SKM-1 (cell line): ENCODE results near the gene PRSS22.

Experiments used
- DNase-seq: peaks from one replicate; lab custom pipeline; 2025; ENCODE audit not compliant: unreplicated experiment; lab: John Stamatoyannopoulos, UW

The PRSS22 gene

GRCh38 chr16:2881783-2882649 lies 24.0 kb upstream of the PRSS22 start:
- DNase-seq: peak; percentile 13

- no peak for DNase-seq
These were observed 22.0 kb upstream of the PRSS22 start for GRCh38 chr16:2879854-2880508.

GRCh38 chr16:2874912-2875362 lies 17.0 kb upstream of the PRSS22 start:
- DNase-seq: peak; percentile 57

DNA sequence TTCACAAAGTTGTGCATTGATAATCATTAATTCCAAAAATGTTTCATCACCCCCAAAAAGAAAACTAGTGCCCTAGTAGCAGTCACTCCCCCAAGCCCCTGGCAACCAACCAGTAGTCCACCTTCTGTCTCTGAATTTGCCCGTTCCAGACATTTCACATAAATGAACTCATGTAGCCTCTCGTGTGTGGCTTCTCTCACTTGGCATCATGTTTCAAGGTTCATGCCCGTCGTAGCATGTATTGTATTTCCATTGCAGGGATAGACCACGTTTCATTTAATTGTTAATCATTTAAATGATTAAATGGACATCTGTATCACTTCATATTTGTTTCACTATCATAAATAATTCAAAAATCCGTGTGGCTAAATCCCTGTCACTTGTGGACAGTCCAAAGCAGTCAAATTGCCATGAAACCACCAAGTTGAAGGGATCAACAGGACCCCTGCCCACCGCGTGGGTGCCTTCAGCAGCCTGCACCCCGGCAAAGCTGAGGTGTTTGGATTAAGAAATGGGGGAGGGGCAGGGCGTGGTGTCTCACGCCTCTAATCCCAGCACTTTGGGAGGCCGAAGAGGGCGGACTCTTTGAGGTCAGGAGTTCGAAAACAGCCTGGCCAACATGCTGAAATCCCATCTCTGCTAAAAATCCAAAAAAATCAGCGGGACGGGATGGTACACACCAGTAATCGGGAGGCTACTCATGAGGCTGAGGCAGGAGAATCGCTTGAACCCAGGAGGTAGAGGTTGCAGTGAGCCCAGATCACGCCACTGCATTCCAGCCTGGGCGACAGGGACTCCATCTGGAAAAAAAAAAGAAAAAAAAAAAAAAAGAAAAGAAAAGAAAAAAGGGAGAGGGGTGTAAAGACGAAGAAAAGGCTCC lies 16.3 kb upstream of the PRSS22 start:
- no peak for DNase-seq

GRCh38 chr16:2871926-2872325 lies 14.0 kb upstream of the PRSS22 start:
- DNase-seq: no peak

DNA sequence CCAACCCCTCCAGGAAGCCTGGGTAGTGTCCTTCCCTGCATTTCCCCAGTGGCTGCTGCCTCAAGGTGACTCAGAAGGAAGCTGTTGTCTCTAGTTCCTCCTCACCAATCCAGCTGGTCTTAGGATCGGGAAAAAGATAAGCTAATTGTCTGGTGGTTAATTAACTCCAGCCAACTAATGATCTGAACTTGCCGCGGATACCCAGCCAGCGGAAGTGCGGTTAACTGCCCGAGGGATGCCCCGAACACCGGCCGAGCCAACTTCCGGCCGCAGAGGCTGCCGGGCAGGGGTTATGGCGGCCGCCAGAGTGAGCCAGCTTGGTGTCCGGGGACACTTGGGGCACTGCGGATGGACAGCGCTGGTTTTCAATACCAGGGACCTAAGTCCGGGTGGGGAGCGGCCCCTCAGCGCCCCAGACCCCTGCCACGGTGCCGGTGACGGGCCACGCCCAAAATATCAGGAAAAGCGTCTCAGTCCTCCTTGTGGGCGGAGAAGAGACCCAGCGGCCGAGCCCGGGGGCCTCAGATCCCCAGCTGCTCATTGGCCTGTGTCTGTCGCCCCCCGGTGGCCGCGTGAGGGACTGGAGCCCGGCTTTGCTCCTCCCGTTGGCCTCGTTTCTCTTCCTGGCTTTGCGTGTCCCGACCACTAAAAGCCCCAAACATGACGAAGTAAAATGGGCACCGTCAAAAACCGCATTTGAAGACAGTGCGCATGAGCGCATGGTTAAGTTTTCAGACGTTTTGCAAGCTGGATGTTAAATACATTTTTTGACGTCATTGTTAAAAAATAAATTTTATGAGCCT lies 10.2 kb upstream of the PRSS22 start:
- DNase-seq: peak; percentile 87

GRCh38 chr16:2867661-2867986 lies 9.7 kb upstream of the PRSS22 start:
- DNase-seq: no peak

- no peak for DNase-seq
These were observed 8.5 kb upstream of the PRSS22 start for GRCh38 chr16:2866431-2866830.

GRCh38 chr16:2865651-2866050 lies 7.7 kb upstream of the PRSS22 start:
- no peak for DNase-seq

GRCh38 chr16:2860826-2861567 lies 3.0 kb upstream of the PRSS22 start:
- no peak for DNase-seq

DNA sequence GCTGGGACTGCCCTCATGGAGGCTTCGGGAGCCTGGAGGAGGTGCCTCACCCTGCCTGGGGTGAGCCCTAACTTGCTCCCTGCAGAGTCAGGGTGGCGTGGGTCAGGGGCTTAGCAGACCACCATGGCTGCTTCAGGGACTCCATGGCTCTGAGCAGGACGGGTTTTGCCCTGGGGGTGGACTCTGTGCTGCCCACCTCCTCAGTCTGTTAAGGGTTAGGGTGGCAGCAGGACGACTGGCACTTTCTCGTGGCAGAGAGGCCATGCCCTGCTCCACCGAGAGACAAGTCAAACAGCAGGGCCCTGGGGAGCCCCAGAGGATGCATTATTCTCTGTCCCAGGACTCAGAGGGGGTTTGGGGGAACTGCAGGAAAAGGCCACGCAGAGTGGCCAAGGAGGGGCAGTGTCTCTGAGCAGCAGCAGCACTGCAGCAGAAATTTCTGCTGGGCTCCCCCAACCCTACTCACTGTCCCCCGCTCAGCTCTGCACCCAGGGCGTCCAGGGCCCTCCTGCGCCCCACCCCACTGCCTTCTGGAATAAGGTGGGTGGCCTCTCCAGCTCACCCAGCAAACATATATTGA lies 1.8 kb upstream of the PRSS22 start:
- DNase-seq: no peak

GRCh38 chr16:2858245-2859025 lies 465 bp upstream of the PRSS22 start:
- DNase-seq: no peak

- no peak for DNase-seq
These were observed 1.1 kb downstream of the PRSS22 start for GRCh38 chr16:2856686-2857450.

DNA sequence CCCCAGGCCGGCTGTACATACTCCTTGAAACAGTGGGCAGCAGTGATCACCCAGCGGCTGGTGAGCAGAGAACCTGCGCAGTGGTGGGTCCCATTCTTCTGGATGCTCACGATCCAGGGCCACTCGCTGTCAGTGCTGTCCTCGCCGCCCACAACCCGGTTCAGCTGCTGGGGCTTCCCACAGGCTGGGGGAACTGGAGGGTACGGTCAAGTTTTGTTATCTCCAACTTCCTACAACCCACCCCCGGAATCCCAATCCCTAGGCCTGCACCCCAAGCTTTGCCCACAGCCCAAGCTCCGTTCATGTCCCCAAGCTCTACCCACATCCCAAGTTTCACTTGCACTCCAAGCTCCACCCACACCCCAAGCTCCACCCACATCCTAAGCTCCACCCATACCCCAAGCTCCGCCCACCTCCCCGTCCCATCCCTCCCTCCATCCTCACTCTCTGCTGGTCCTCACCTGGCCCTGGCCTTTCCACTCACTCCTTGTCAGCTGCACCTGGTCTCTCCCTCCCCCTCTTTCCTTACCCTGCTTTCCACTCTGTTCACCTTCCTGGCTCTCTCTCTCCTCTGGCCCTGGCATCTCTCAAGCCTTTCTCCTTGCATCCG lies 1.8 kb downstream of the PRSS22 start:
- DNase-seq: no peak

DNA sequence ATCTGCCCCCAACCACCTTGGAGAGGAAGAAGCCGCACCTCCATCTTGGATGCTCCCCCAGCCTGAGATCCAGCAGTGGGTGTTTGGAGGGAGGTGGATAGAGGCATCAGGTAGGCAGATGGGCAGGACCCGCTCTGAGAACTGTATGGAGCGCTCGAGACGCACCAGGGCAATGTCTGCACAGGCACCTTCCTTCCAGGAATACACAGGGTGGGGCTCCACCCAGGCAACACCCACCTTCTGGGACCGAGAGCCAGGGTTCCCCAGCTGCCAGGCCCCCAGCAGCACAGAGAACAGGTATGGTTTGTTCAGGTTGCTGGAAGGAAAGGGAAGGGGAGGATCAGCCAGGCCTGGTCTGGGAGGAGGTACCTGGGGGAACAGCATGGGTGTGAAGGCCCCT lies 2.4 kb downstream of the PRSS22 start:
- DNase-seq: no peak

GRCh38 chr16:2854700-2855309 lies 3.2 kb downstream of the PRSS22 start:
- DNase-seq: no peak

GRCh38 chr16:2853531-2854073 lies 4.4 kb downstream of the PRSS22 start:
- DNase-seq: no peak
